Amniotic stem cell (primary cell): ENCODE data around the gene CCR1.
"Not testable (repeated sequence)": the region's sequence is repeated elsewhere in the genome, so short reads cannot be mapped to it uniquely, and the experiment has no call there.

Experiments
- DNase-seq: peaks from one replicate; lab custom pipeline; 2025; lab: John Stamatoyannopoulos, UW

The CCR1 gene

DNA sequence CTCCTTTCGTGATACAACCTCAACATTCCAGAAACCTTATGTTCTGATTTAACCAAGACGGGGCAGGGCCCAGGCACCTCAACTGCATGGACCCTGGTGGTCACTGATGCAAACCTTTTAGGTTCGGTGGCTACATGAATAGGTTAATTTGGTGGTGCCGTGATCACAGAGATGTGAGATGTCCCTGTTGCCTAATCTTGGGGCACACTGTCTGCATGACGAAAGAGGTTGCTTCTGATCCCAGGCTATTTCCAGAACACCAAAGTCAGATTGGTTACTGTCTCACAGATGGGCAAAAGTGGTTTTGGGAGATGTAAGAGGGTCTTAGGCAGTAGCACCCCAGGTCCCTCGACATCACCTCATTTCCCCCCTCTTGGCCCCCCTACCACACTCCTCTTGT is 4.0 kb upstream of the CCR1 start:
- DNase-seq = no peak

DNA sequence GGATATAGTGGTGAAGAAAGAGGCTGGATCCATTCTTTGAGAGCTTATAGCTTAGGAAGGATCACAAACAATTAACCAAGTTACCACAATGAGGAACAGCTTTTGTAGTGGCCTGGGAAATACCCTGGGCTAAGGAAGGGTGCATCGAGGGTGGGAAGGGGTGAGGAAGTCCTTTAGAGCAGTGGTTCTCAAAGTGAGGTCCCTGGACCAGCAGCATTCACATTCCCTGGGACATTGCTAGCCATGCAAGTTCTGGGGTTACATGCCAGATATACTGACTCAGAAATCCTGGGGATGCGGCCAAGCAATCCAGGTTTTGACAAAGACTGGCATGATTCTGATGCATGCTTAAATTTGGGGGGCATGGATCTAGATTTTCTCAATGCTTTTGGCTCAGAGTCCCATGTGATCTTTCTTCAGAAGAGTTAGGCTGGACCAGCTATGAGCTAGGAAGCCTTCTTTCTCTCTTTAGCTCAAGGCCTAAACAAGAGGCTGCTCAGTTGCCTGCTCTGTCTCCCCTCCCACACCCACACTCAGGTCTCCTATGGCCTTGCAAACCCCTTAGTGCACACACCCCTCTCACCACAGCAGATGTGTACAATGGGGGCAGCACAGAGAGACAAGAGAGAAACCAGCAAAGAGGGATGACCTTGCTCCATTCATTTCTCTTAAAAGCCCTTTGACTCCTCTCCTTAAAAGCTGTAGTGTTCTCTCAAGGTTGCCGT is 1.8 kb upstream of the CCR1 start:
- DNase-seq = no peak

DNA sequence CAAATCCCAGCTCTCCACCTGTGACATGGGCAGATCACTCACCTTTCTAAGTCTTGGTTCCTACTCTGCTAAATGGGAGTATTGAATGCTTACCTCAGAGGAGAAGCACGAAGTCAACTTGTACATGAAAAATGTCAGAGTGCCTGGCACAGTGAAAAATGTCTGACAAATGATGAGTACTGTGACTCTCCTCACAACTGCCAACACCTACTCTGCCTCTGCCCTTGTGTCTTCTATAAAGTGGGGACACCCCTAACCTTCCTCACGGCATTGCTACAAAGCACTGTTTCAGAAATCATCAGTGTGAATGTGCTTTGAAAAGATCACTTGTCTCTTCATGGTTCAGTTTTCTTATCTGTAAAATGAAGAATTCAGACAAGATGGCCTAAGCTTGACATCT is 940 bp upstream of the CCR1 start:
- no peak for DNase-seq

- not testable (repeated sequence) for DNase-seq
Measured at GRCh38 chr3:46207514-46207913, 599 bp downstream of the CCR1 start.

DNA sequence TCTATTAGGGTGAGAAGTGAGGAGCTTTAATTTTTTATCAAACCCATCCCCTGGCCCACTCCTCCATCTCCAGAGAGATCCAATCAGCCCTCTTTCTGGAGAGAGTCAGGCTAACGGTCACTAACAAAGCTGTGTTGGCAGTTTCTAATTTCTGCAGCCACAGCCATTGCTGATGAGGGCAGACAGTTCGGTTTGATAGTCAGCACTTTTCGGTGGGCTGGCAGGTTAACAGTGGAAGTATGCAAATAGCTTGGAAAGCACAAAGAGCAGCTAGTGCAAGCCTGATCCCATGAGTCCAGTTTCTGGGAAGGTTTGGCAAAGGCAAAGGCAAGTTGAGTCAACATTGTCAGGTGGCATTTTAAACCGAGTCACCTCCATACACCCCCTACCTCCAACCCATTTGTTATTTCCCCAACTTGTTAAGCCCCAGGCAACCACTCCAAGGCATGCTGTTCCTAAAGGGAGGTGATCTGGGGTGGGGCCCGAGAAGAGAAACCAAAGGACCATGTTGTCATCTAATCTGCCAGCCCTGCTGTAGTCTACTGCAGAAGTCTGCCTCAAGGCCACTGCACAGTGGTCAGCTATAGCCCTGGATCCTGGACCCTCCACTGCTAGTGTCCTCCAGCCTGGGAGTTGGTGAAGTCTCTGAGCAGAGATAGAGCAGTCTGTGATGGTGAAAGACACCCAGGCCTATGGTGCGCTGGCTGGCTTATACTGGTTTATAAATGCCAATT is 1.7 kb downstream of the CCR1 start:
- no peak for DNase-seq

GRCh38 chr3:46205286-46205960 is 2.7 kb downstream of the CCR1 start:
- no peak for DNase-seq

- no peak for DNase-seq
Measured at GRCh38 chr3:46203681-46204080, 4.4 kb downstream of the CCR1 start.

DNA sequence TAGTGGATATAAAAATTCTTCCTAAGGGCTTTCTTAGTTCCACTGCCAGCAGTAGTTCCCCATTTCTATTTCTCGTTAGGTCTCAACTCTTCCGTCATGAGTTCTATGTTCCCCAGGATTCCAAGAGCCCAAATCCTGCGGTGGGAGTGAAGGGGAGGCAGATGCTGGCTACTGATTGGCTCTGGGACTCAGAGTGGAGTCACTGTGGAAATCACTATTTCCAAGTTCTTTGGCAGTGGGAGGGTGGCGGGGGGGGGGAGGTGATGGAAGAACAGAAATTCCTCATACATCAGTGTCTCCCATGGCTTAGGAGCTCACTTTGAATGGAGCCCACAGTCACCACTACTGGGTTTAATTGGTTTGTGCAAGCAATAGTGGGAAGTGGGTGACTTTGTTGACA is 5.6 kb downstream of the CCR1 start:
- no peak for DNase-seq

DNA sequence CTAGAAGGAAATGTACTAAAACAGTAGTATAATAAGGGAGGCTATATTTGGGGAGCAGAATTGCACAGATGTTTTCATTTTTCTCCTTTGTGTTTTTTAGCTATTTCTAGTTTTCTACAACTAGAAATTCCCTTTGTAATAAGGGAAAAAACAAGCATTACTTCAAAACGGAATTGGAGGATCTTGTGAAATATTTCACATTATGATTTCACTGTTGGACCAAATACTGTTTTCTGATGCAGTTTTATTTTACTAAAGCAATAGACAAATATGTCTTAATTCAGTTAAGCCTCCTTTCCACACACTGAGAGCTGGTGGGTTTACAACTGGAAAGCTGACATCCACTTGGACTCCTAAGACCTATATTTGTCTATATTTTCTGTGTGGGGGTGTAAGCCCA is 7.3 kb downstream of the CCR1 start:
- DNase-seq = no peak

- no peak for DNase-seq
Measured at GRCh38 chr3:46200211-46200610, 7.9 kb downstream of the CCR1 start.

- DNase-seq = no peak
Measured at GRCh38 chr3:46196261-46196957, 11.7 kb downstream of the CCR1 start.

- no peak for DNase-seq
Measured at GRCh38 chr3:46194868-46195553, 13.1 kb downstream of the CCR1 start.

DNA sequence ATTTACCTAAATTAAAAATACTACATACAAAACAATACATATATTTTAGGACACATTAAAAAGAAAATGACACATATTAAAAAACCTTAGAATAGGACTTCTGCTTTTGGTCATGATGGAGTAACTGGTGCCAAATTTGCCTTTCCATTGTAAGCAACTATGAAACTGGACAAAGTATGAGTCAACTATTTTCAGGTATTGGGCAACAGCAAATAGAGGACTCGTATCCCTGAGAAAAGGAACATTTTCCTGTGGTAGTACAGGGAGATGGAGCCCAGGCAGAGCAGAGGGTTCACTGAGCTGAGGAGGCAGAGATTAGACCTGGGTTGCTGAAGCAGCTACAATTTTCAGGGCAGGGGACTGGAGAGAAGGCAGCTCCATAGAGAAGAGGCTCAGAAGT is 14.7 kb downstream of the CCR1 start:
- no peak for DNase-seq

DNA sequence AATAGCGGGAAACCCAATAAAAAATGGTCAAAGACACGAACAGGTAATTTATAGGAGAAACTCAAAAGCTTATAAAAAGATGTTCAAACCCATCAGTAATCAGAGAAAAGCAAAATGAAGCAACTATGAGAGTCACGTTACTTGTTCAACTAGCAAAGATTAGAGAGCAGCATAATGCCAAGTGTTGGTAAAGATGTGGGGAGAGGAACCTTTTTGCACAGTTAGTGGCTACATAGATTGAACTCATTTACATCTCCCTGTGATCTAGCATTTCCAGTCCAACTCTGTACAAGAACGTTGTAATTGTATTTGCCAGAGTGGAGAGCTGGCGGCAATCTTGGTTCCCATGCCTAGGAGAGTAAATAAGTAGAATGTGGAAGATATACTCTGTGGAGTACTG is 15.2 kb downstream of the CCR1 start:
- no peak for DNase-seq

GRCh38 chr3:46191730-46192129 is 16.4 kb downstream of the CCR1 start:
- DNase-seq = no peak

DNA sequence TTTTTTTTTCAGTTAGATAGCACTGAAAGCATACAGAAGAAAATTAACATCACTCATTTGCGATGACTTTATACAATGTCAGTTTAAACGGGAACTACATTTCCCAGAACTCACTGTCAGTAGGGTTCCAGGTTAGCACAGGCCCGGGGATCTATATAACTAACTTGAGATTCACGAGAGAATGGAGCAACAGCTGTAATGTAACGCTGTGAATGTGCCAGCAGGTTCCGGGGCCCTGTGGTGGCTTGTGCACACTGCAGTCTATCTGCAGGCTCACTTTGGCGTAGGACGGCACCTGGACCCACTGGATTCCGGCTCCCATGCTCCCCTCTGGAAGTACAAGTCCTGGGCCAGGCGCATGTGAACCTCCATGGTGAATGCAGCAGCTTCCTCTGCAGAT is 19.4 kb downstream of the CCR1 start:
- no peak for DNase-seq

GRCh38 chr3:46187876-46188275 is 20.2 kb downstream of the CCR1 start:
- no peak for DNase-seq

DNA sequence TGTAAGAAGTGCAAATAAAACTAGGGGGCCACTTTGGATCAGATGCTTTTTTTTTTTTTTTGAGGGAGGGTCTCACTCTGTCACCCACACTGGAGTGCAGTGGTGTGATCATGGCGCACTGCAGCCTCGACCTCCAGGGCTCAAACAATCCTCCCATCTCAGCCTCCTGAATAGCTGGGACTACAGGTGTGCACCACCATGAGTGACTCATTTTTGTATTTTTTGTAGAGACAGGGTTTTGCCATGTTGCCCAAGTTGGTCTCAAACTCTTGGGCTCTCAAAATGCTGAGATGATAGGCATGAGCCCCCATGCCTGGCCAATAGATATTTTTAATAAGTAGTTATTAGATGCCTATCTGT is 20.8 kb downstream of the CCR1 start:
- DNase-seq = no peak

GRCh38 chr3:46186471-46187340 is 21.4 kb downstream of the CCR1 start:
- DNase-seq = no peak

DNA sequence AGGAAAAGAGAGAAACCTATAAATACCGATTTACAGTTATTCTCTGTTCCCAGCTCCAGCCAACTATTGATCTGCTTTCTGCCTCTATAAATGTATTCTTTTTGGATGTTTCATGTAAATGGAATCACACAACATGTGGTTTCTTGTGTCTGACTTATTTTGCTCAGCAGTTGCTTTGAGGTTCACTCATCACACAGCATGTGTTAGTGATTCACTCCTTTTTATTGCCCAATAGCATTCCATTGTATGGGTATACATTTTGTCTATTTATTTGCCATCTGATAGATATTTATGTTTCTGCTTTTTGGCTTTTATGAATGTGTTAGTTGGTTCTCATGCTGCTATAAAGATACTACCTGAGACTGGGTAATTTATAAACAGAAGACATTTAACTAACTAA is 23.6 kb downstream of the CCR1 start:
- no peak for DNase-seq

GRCh38 chr3:46183330-46183729 is 24.8 kb downstream of the CCR1 start:
- DNase-seq = no peak
